ENCODE measurements around the gene CRYBG2.
A peak's percentile ranks its signal among the peaks of the same experiment; 100 is the strongest.

CRYBG2 gene

DNA sequence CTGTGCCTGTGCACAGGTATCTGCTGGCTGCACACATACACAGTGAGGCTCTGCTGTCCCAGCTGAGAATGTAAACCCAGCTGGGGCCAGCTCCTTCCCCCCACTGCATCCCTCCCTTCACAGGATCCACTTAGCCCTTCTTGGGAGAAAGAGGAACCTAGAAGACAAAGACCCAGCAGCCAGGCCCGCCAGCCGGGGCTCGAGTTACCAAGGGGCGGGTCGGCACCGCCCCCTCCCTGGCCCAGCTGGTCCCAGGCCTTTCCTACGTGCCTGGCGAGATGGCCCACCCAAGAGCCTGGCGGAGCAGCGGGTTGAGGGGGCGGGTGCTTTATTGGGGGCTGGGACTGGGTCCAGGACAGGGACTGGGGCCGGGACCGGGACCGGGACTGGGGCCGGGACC, 72.0 kb downstream of the CRYBG2 start:
- peaks cover 14% of the 10 kb centered on the region for H3K36me3 ChIP-seq (ENCODE audit: control insufficient read depth, insufficient read depth, low read length)
- H3K4me3 ChIP-seq (ENCODE audit: insufficient read depth, low read depth, low read length, poor library complexity, severe bottlenecking): no peak overlapping the region
- DNase-seq: no peak

DNA sequence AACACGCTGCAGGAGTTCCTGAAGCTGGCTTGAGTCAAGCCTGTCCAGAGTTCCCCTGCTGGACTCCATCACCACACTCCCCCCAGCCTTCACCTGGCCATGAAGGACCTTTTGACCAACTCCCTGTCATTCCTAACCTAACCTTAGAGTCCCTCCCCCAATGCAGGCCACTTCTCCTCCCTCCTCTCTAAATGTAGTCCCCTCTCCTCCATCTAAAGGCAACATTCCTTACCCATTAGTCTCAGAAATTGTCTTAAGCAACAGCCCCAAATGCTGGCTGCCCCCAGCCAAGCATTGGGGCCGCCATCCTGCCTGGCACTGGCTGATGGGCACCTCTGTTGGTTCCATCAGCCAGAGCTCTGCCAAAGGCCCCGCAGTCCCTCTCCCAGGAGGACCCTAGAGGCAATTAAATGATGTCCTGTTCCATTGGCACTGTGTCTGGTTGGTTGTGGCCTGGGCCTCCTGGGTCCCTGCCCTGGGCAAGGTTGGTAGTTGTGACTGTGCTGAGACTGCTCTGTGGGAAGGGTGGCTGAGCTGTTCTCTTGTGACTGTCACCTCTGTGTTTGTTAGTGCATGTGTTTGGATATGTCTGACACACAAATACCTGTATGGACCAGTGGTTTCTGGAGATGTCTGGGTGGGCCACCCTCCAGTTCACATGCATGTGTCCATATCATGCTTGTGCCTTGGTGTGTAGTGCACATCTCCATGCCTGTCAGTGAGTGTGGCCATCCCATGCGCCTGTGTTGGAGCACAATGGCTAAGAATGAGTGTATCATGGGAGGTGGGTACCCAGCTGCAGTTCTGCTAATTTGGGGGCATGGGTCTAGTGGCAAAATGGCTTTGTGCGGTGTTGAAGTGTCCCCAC, 72.6 kb downstream of the CRYBG2 start:
- Histone ChIP-seq H3K4me3 (ENCODE audit: insufficient read depth, low read depth, low read length, poor library complexity, severe bottlenecking) (peak overlapping the region; percentile 81), H3K27ac (ENCODE audit: insufficient read depth, low read length, poor library complexity, severe bottlenecking) (peak overlapping the region; percentile 94)

More for the DNA sequence above, 72.0 kb downstream of the CRYBG2 start:
- Histone ChIP-seq H3K4me1 (ENCODE audit: control insufficient read depth, insufficient read depth, low read length, poor library complexity, severe bottlenecking) (peaks cover 92% of the 10 kb centered on the region), H3K9me3 (ENCODE audit: control insufficient read depth, low read length) (no peaks in the 10 kb centered on the region), H3K27me3 (replicated peaks; ENCODE audit: control insufficient read depth, insufficient read depth, low read length, poor library complexity, severe bottlenecking) (no peaks in the 10 kb centered on the region), H3K27ac (ENCODE audit: insufficient read depth, low read length, poor library complexity, severe bottlenecking) (peak overlapping the region; percentile 94)

DNA sequence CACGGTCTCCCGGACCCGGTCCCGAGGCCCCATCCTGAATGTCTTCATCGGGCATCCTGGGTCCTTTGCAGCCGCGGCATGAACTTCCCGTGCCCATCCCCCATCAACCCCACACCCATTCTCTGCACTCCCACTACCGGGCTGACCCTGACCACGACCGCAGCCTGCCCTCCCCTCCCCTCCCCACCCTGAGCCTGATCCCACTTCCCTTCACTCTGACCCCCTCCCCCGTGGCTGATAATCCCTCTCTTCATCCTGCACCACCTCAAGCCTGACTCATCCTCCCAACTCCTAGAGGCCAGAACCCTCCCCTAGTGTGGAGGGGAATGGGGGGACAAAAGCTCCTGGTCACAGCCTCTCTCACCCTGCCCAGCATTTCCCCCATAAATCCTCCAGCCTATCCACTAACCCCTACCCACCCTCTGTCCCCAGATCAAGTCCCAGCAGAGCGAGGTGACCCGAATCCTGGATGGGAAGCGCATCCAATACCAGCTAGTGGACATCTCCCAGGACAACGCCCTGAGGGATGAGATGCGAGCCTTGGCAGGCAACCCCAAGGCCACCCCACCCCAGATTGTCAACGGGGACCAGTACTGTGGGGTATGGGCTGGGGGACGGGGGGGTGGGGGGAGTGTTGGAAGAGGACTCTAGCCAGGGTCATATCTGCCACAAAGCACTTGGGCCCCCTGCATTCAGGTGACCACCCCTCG, 73.4 kb downstream of the CRYBG2 start:
- Histone ChIP-seq H3K4me1 (ENCODE audit: control insufficient read depth, insufficient read depth, low read length, poor library complexity, severe bottlenecking) (peaks cover 92% of the 10 kb centered on the region), H3K4me3 (ENCODE audit: insufficient read depth, low read depth, low read length, poor library complexity, severe bottlenecking) (peak overlapping the region; percentile 81), H3K9me3 (ENCODE audit: control insufficient read depth, low read length) (no peaks in the 10 kb centered on the region), H3K27me3 (replicated peaks; ENCODE audit: control insufficient read depth, insufficient read depth, low read length, poor library complexity, severe bottlenecking) (no peaks in the 10 kb centered on the region), H3K27ac (ENCODE audit: insufficient read depth, low read length, poor library complexity, severe bottlenecking) (peak overlapping the region; percentile 94), H3K36me3 (ENCODE audit: control insufficient read depth, insufficient read depth, low read length) (peaks cover 15% of the 10 kb centered on the region)
- DNase-seq: no peak

More for the DNA sequence above, 72.6 kb downstream of the CRYBG2 start:
- Histone ChIP-seq H3K9me3 (ENCODE audit: control insufficient read depth, low read length) (no peaks in the 10 kb centered on the region), H3K36me3 (ENCODE audit: control insufficient read depth, insufficient read depth, low read length) (peaks cover 15% of the 10 kb centered on the region), H3K4me1 (ENCODE audit: control insufficient read depth, insufficient read depth, low read length, poor library complexity, severe bottlenecking) (peaks cover 92% of the 10 kb centered on the region), H3K27me3 (replicated peaks; ENCODE audit: control insufficient read depth, insufficient read depth, low read length, poor library complexity, severe bottlenecking) (no peaks in the 10 kb centered on the region)
- DNase-seq: no peak

DNA sequence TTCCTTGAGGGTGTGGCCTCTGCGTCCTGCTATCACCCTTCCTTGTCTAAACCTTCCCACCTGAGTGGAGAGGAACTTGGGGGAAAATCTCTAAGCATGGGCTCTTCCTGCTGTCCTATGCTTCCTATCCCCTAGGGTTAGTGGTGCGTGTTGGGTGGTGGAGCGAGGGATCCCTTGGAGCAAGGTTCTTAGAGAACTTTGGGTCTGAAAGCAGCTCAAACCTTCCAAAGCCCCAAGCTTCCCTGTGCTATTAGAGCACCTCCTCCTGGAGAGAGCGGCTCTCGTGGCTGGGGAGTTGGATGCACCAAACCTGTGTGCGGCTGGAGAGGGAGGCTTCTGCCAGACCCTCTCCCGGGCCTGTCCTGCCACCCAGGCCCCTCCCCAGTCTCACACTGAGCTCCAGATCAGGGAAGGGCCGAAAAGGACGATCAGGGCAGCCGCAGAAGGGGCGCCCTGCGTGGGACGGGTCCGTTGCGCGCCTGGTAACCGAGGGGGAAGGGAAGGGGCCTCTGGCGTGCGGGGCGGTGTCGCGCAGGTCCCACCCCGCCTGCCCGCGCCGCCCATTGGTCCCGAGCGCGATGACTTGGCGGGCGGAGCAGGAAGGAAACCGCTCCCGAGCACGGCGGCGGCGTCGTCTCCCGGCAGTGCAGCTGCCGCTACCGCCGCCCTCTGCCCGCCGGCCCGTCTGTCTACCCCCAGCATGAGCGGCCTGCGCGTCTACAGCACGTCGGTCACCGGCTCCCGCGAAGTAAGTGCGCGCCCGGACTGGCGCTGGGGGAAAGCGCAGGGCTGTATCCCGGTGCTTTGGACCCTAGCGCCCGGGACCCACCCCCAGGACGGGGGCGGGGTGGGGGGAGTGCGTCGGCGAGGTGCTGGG, 74.2 kb downstream of the CRYBG2 start, which contains the start of gene SH3BGRL3:
Gene SH3BGRL3, plus strand, starts transcription at position 631 of the 877 bp plus-strand sequence. Its CDS starts 70 bp downstream, at position 701.
- DNase-seq: peak; percentile 76 to 78 (median 78)
- peak within 1 kb of the TSS; percentile 94 for H3K27ac ChIP-seq (ENCODE audit: insufficient read depth, low read length, poor library complexity, severe bottlenecking)
- peaks cover 88% of the 10 kb centered on the region for H3K4me1 ChIP-seq (ENCODE audit: control insufficient read depth, insufficient read depth, low read length, poor library complexity, severe bottlenecking)
- peaks cover 15% of the 10 kb centered on the region for H3K36me3 ChIP-seq (ENCODE audit: control insufficient read depth, insufficient read depth, low read length)
- H3K4me3 ChIP-seq (ENCODE audit: insufficient read depth, low read depth, low read length, poor library complexity, severe bottlenecking): peak within 1 kb of the TSS; percentile 81
- H3K9me3 ChIP-seq (ENCODE audit: control insufficient read depth, low read length): no peaks in the 10 kb centered on the region
- no peaks in the 10 kb centered on the region for H3K27me3 ChIP-seq (replicated peaks; ENCODE audit: control insufficient read depth, insufficient read depth, low read length, poor library complexity, severe bottlenecking)

DNA sequence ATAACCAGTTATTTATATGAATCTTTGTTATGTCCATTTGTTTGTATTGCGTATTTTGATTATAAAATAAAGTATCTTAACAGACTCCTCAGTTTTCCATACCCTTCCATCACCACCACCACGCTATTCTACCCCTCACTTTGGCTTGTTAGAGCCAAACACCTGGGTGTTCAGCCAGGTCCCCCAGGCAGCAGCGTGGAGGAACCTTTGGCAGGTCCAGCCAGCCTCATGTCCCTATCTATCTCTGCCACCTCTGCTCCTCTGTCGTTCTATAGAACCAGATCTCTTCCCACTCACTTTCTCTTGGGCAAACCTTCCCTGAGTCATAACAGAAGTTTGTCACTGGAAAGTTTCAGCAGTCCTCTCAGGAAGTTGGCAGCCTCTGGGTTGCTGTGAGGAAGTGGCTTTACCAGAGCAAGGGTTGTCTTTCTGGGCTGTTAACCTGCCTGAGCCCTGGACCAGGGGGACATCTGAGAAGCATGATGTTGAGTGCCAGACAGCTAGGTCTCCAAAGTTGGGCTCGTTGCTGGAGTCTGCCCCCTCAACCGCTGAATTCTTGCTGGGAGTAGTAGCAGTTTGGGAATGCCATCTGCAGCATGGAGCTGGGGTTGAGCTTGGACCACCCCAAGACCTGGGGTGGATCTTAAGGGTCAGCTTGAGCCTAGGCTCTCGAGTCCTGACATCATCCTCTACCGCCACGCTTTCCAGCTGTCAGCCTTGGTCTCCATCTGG, 75.0 kb downstream of the CRYBG2 start:
- peak overlapping the region; percentile 81 for H3K4me3 ChIP-seq (ENCODE audit: insufficient read depth, low read depth, low read length, poor library complexity, severe bottlenecking)
- H3K4me1 ChIP-seq (ENCODE audit: control insufficient read depth, insufficient read depth, low read length, poor library complexity, severe bottlenecking): peaks cover 80% of the 10 kb centered on the region
- peak overlapping the region; percentile 94 for H3K27ac ChIP-seq (ENCODE audit: insufficient read depth, low read length, poor library complexity, severe bottlenecking)
- peaks cover 15% of the 10 kb centered on the region for H3K36me3 ChIP-seq (ENCODE audit: control insufficient read depth, insufficient read depth, low read length)
- DNase-seq: no peak
- H3K9me3 ChIP-seq (ENCODE audit: control insufficient read depth, low read length): no peaks in the 10 kb centered on the region
- H3K27me3 ChIP-seq (replicated peaks; ENCODE audit: control insufficient read depth, insufficient read depth, low read length, poor library complexity, severe bottlenecking): no peaks in the 10 kb centered on the region

DNA sequence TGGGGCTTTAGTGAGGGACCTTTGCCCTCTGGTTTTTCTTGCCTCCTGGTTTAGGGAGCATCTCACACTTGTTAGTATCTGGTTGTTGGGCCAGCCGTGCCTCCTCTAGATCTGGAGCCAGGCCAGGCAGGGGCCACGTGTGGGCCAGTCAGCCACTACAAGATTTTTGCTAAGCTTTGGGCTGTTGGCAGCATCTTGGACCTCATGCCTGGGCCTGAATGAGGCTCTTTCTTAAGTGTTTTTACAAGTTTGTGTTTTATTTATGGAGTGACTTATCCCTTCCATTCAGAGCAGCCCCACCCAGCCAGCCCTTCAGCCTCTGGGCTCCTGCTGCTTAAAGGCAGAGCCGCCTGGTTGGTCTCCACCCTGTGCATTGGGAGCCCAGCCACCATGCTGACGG, 75.6 kb downstream of the CRYBG2 start:
- Histone ChIP-seq H3K27me3 (replicated peaks; ENCODE audit: control insufficient read depth, insufficient read depth, low read length, poor library complexity, severe bottlenecking) (no peaks in the 10 kb centered on the region), H3K4me1 (ENCODE audit: control insufficient read depth, insufficient read depth, low read length, poor library complexity, severe bottlenecking) (peaks cover 74% of the 10 kb centered on the region), H3K27ac (ENCODE audit: insufficient read depth, low read length, poor library complexity, severe bottlenecking) (peak overlapping the region; percentile 94), H3K36me3 (ENCODE audit: control insufficient read depth, insufficient read depth, low read length) (peaks cover 15% of the 10 kb centered on the region), H3K9me3 (ENCODE audit: control insufficient read depth, low read length) (no peaks in the 10 kb centered on the region), H3K4me3 (ENCODE audit: insufficient read depth, low read depth, low read length, poor library complexity, severe bottlenecking) (no peak overlapping the region)
- no peak for DNase-seq

DNA sequence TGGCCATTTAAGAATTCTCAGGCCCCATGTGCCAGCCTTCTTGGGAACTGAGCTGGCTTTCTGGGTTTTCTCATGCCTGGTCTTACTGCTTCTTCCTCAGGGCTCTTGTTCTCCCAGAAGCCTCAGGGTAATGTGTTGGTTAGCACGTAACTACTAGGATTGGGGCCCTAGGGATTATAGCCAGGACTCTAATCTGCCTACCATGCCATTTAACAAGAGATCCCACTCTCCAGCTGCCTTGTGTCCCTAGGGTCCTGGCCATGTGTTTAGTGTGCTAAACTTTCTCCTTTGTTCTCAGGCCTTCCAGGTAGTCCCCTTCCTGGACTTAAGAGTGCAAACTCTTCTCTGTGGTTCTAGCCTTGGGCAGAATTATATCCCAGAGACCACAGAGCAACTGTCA, 76.2 kb downstream of the CRYBG2 start:
- no peak for DNase-seq
- Histone ChIP-seq H3K4me1 (ENCODE audit: control insufficient read depth, insufficient read depth, low read length, poor library complexity, severe bottlenecking) (peaks cover 68% of the 10 kb centered on the region), H3K4me3 (ENCODE audit: insufficient read depth, low read depth, low read length, poor library complexity, severe bottlenecking) (no peak overlapping the region), H3K27ac (ENCODE audit: insufficient read depth, low read length, poor library complexity, severe bottlenecking) (peak overlapping the region; percentile 94), H3K36me3 (ENCODE audit: control insufficient read depth, insufficient read depth, low read length) (peaks cover 15% of the 10 kb centered on the region), H3K27me3 (replicated peaks; ENCODE audit: control insufficient read depth, insufficient read depth, low read length, poor library complexity, severe bottlenecking) (no peaks in the 10 kb centered on the region), H3K9me3 (ENCODE audit: control insufficient read depth, low read length) (no peaks in the 10 kb centered on the region)

DNA sequence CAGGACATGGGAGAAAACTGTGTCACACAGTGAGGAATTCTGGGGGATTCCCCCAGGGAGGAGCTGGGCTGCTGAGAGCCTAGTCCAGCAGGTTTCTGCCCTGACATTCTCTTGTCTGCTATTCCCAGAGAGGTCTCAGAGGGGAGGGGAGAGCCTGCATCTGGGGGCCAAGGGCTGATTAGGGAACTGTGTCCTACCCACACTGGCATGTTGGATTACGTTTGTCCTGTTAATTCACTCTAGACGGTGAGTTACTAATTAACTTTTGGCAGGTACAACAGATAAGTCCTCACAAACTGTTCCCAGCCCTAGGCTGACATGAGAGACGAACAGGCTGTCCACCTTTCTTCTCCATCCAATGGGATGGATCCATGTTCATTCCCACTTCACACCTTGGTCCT, 76.7 kb downstream of the CRYBG2 start:
- peaks cover 15% of the 10 kb centered on the region for H3K36me3 ChIP-seq (ENCODE audit: control insufficient read depth, insufficient read depth, low read length)
- peaks cover 64% of the 10 kb centered on the region for H3K4me1 ChIP-seq (ENCODE audit: control insufficient read depth, insufficient read depth, low read length, poor library complexity, severe bottlenecking)
- peak overlapping the region; percentile 2 for H3K4me3 ChIP-seq (ENCODE audit: insufficient read depth, low read depth, low read length, poor library complexity, severe bottlenecking)
- no peaks in the 10 kb centered on the region for H3K27me3 ChIP-seq (replicated peaks; ENCODE audit: control insufficient read depth, insufficient read depth, low read length, poor library complexity, severe bottlenecking)
- H3K27ac ChIP-seq (ENCODE audit: insufficient read depth, low read length, poor library complexity, severe bottlenecking): peak overlapping the region; percentile 94
- DNase-seq: no peak
- H3K9me3 ChIP-seq (ENCODE audit: control insufficient read depth, low read length): no peaks in the 10 kb centered on the region

DNA sequence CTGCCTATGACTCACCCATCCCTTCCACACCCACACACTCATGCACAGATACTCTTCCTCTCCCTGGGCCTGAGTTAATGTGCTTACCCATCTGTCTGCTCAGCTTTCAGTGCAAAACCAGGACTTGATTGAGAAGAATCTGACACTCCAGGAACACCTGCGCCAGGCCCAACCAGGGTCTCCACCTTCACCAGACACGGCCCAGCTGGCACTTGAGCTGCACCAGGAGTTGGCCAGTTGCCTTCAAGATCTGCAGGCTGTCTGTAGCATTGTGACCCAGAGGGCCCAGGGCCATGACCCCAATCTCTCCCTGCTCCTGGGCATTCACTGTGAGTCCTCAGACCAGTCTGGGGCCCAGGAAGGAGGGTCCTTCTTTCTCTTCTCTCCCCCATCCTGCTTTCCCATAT, 77.5 kb downstream of the CRYBG2 start:
- H3K27ac ChIP-seq (ENCODE audit: insufficient read depth, low read length, poor library complexity, severe bottlenecking): peak overlapping the region; percentile 94
- H3K4me1 ChIP-seq (ENCODE audit: control insufficient read depth, insufficient read depth, low read length, poor library complexity, severe bottlenecking): peaks cover 56% of the 10 kb centered on the region
- H3K36me3 ChIP-seq (ENCODE audit: control insufficient read depth, insufficient read depth, low read length): peaks cover 20% of the 10 kb centered on the region

More for the DNA sequence above, 77.5 kb downstream of the CRYBG2 start:
- H3K4me3 ChIP-seq (ENCODE audit: insufficient read depth, low read depth, low read length, poor library complexity, severe bottlenecking): peak overlapping the region; percentile 2
- DNase-seq: no peak
- H3K27me3 ChIP-seq (replicated peaks; ENCODE audit: control insufficient read depth, insufficient read depth, low read length, poor library complexity, severe bottlenecking): no peaks in the 10 kb centered on the region
- no peaks in the 10 kb centered on the region for H3K9me3 ChIP-seq (ENCODE audit: control insufficient read depth, low read length)

All from effector memory CD4-positive, alpha-beta T cell (primary cell).